Adipocyte (in vitro differentiated cells): Measurements from ENCODE around the gene FRMD4A.
"Not testable (repeated sequence)": the region's sequence is repeated elsewhere in the genome, so short reads cannot be mapped to it uniquely, and the experiment has no call there.

ENCODE experiments used
- DNase-seq: peaks from one replicate; pipeline ENCODE4 v3.0.0-alpha.2; 2015; ENCODE audit warnings: low read depth
- H3K27me3 ChIP-seq: replicated peaks from 2 replicates; pipeline ENCODE4 v1.7.0; 2013; ENCODE audit warnings: mild to moderate bottlenecking, low read length, moderate library complexity; ENCODE audit not compliant: control insufficient read depth, insufficient read depth
- H3K36me3 ChIP-seq: 2 replicates; pipeline ENCODE4 v1.7.0; 2013; ENCODE audit warnings: low read length, mild to moderate bottlenecking, moderate library complexity; ENCODE audit not compliant: control insufficient read depth, insufficient read depth, severe bottlenecking
- H3K4me1 ChIP-seq: 2 replicates; pipeline ENCODE4 v1.7.0; 2013; ENCODE audit warnings: mild to moderate bottlenecking, low read length, moderate library complexity; ENCODE audit not compliant: control insufficient read depth, insufficient read depth
- H3K4me3 ChIP-seq: 2 replicates; pipeline ENCODE4 v1.7.0; 2013; ENCODE audit warnings: mild to moderate bottlenecking, low read length, moderate library complexity
- H3K9ac ChIP-seq: 2 replicates; pipeline ENCODE4 v1.7.0; 2013; ENCODE audit warnings: mild to moderate bottlenecking, low read length, moderate library complexity
- H3K9me3 ChIP-seq: 2 replicates; pipeline ENCODE4 v1.7.0; 2013; ENCODE audit warnings: mild to moderate bottlenecking, low read length, moderate library complexity; ENCODE audit not compliant: control insufficient read depth

FRMD4A gene

DNA sequence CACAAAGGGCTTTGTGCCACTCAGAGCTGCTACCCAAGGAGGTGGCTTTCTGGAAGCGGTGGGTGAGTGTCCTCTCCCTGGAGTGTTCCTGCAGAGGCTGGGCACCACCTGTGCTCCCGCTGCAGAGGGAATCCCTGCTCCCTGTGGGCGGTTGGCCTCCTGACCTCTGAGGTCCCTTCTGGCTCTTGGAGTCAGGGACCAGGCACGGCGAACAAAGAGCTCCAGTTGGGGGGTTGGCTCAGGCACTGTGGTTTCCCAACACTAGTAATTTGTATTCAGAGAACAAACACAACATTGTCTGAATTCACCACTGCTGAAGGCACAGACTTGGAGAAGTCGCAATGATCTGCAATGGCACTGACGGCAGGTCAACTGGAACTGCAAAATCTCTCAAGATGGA is 415.0 kb downstream of the FRMD4A start:
- Histone ChIP-seq H3K4me3 (no peak overlapping the region), H3K36me3 (no peaks in the 10 kb centered on the region), H3K9ac (no peak overlapping the region), H3K9me3 (no peaks in the 10 kb centered on the region), H3K4me1 (peaks cover 9% of the 10 kb centered on the region), H3K27me3 (no peaks in the 10 kb centered on the region)
- no peak for DNase-seq

DNA sequence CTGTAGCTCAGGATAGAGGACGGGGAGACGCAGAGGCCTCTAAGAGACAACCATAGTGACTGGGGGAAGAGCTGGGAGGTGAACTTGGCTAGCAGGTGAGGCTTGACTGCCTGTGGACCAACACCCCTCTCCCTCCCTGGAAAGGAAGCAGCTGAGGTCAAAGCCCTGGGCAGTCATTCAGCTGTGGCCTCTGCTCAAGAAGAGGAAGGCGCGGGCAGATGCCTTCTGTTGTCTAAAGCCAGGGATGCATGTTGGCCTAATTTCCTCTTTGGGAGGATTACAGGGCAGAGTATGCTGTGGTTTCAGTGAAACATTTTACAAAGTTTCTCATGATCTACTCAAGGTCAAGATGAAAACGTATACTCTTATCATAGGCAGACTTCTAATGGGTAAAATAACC is 416.8 kb downstream of the FRMD4A start:
- Histone ChIP-seq H3K27me3 (no peaks in the 10 kb centered on the region), H3K4me3 (no peak overlapping the region), H3K9me3 (no peaks in the 10 kb centered on the region), H3K36me3 (no peaks in the 10 kb centered on the region), H3K9ac (no peak overlapping the region), H3K4me1 (no peaks in the 10 kb centered on the region)
- no peak for DNase-seq

- H3K36me3 ChIP-seq = no peaks in the 10 kb centered on the region
- no peak overlapping the region for H3K9ac ChIP-seq
- H3K4me3 ChIP-seq = no peak overlapping the region
- H3K4me1 ChIP-seq = no peaks in the 10 kb centered on the region
- DNase-seq = no peak
- no peaks in the 10 kb centered on the region for H3K9me3 ChIP-seq
- H3K27me3 ChIP-seq = no peaks in the 10 kb centered on the region
Observed at GRCh38 chr10:13911821-13912520, 418.8 kb downstream of the FRMD4A start.

DNA sequence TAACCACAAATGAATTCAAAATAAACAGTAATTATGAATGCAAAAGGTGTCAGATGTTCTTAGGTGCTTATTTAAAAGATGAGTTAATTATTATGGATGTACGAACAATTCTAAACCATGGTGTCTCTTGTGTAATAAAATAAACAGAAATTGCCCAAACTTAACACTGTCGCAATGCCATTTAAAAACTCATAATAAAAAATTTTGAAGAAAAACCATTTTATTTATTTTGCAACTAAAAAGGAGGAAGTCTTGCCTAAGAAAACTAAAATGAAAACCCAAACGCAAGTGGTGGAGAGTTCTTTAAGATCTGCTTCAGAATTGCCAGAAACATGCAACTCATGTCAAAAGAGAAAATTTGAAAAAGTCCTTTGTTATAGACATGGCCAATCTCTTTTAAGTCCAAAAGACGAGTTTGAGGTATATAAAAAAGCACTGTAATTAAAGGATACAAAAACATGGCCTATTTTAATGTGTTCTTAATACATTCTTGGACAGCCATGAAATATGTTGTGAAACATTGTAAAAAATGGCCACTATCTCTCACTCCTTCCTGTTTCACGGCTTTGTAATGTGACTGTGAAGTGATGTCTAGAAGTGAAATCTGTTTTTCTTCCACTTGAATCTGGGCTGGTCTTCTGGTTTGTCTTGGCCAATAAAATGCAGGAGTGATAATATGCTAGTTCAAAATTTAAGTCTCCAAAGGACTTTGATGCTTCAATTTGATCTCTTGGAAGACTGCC is 421.0 kb downstream of the FRMD4A start:
- DNase-seq = no peak
- Histone ChIP-seq H3K4me3 (no peak overlapping the region), H3K27me3 (no peaks in the 10 kb centered on the region), H3K4me1 (no peaks in the 10 kb centered on the region), H3K9me3 (no peaks in the 10 kb centered on the region), H3K9ac (peak overlapping the region; percentile 46), H3K36me3 (no peaks in the 10 kb centered on the region)

- H3K9ac ChIP-seq = no peak overlapping the region
- no peak for DNase-seq
- no peaks in the 10 kb centered on the region for H3K9me3 ChIP-seq
- H3K27me3 ChIP-seq = no peaks in the 10 kb centered on the region
- no peak overlapping the region for H3K4me3 ChIP-seq
- H3K4me1 ChIP-seq = no peaks in the 10 kb centered on the region
- no peaks in the 10 kb centered on the region for H3K36me3 ChIP-seq
Observed at GRCh38 chr10:13908475-13908874, 422.2 kb downstream of the FRMD4A start.

- DNase-seq = no peak
- H3K4me1 ChIP-seq = no peaks in the 10 kb centered on the region
- H3K36me3 ChIP-seq = no peaks in the 10 kb centered on the region
- H3K4me3 ChIP-seq = no peak overlapping the region
- H3K27me3 ChIP-seq = no peaks in the 10 kb centered on the region
- no peak overlapping the region for H3K9ac ChIP-seq
- H3K9me3 ChIP-seq = no peaks in the 10 kb centered on the region
Observed at GRCh38 chr10:13907570-13907969, 423.2 kb downstream of the FRMD4A start.

- H3K36me3 ChIP-seq = no peaks in the 10 kb centered on the region
- H3K27me3 ChIP-seq = no peaks in the 10 kb centered on the region
- no peak for DNase-seq
- no peak overlapping the region for H3K9ac ChIP-seq
- H3K4me1 ChIP-seq = no peaks in the 10 kb centered on the region
- no peaks in the 10 kb centered on the region for H3K9me3 ChIP-seq
- no peak overlapping the region for H3K4me3 ChIP-seq
Observed at GRCh38 chr10:13905281-13905680, 425.4 kb downstream of the FRMD4A start.

DNA sequence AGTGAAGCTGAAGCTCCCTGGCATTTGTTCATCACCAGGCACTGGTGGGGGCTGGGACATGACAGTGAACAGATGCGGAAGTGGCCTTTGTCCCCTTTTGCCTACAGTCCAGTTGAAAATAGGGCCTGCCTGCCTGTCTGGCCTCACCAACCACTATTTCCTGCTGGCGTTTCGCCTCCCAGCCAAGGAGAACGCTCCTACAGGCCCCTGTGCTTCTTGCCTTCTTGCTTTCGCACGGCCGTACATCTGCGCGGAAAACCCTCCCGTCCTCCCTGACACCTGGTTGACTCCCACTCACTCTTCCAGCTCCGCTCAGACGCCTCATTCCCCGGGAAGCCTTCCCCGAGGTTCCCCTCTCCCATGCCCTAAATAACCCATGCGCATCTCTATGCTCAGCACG is 426.7 kb downstream of the FRMD4A start:
- Histone ChIP-seq H3K4me3 (no peak overlapping the region), H3K9me3 (no peaks in the 10 kb centered on the region), H3K4me1 (no peaks in the 10 kb centered on the region), H3K9ac (no peak overlapping the region), H3K36me3 (no peaks in the 10 kb centered on the region), H3K27me3 (no peaks in the 10 kb centered on the region)
- DNase-seq = no peak

- Histone ChIP-seq H3K4me1 (no peaks in the 10 kb centered on the region), H3K36me3 (no peaks in the 10 kb centered on the region), H3K4me3 (no peak overlapping the region), H3K9me3 (no peaks in the 10 kb centered on the region), H3K9ac (no peak overlapping the region), H3K27me3 (no peaks in the 10 kb centered on the region)
- no peak for DNase-seq
Observed at GRCh38 chr10:13902868-13903587, 427.7 kb downstream of the FRMD4A start.

DNA sequence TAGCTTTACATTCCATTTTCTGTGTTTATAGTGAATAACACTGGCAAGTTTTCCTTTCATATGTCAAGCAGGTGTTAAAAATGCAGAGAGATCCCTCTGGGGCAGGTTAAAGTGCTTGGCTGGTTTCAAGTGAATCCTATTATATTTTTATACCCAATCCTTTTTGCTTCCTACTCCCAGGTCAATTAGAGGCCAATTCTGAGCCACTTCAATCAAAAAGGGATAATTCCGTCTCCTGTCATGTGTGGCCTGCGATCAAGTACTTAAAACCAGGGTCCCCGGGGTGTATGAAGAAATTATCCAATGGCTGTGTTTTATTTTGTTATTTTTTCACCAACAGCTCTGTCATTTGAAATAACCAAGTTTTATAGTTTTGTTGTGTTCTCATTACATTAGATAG is 430.8 kb downstream of the FRMD4A start:
- H3K9me3 ChIP-seq = no peaks in the 10 kb centered on the region
- no peaks in the 10 kb centered on the region for H3K4me1 ChIP-seq
- no peaks in the 10 kb centered on the region for H3K36me3 ChIP-seq
- H3K9ac ChIP-seq = no peak overlapping the region
- DNase-seq = no peak
- H3K27me3 ChIP-seq = no peaks in the 10 kb centered on the region
- no peak overlapping the region for H3K4me3 ChIP-seq

GRCh38 chr10:13896146-13896545 is 434.6 kb downstream of the FRMD4A start:
- H3K9ac ChIP-seq, H3K4me3 ChIP-seq, H3K9me3 ChIP-seq, H3K36me3 ChIP-seq, H3K27me3 ChIP-seq, H3K4me1 ChIP-seq, DNase-seq: not testable (repeated sequence)
